ENCODE data around the gene GBP7.

The GBP7 gene

DNA sequence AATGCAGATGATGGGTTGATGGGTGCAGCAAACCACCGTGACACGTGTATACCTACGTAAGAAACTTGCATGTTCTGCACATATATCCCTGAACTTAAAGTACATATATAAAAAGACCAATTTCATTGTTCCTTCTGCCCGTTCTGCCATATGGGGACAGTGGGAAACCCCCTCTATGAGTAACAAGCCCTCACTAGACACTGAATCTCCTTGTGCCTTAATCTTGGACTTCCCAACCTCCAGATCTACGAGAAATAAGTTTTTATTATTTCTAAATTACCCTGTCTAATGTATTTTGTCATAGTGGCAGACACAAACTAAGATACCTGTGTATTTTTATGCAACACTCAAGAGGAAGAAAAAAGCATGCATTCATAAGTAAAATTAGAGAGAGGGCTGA, 10.0 kb downstream of the GBP7 start:
- TF ChIP-seq, protein P1, sequence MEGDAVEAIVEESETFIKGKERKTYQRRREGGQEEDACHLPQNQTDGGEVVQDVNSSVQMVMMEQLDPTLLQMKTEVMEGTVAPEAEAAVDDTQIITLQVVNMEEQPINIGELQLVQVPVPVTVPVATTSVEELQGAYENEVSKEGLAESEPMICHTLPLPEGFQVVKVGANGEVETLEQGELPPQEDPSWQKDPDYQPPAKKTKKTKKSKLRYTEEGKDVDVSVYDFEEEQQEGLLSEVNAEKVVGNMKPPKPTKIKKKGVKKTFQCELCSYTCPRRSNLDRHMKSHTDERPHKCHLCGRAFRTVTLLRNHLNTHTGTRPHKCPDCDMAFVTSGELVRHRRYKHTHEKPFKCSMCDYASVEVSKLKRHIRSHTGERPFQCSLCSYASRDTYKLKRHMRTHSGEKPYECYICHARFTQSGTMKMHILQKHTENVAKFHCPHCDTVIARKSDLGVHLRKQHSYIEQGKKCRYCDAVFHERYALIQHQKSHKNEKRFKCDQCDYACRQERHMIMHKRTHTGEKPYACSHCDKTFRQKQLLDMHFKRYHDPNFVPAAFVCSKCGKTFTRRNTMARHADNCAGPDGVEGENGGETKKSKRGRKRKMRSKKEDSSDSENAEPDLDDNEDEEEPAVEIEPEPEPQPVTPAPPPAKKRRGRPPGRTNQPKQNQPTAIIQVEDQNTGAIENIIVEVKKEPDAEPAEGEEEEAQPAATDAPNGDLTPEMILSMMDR (IDR thresholded peaks at IDR 0.05; ENCODE audit: borderline replicate concordance, control extremely low read depth, extremely low read depth, insufficient read depth, missing control alignments) = no peak
- in situ Hi-C loops (cut with MboI; ENCODE audit: low sequenced_read_pairs, unreplicated experiment) = no loop called here
- DNase-seq (ENCODE audit: low spot score) = no peak

DNA sequence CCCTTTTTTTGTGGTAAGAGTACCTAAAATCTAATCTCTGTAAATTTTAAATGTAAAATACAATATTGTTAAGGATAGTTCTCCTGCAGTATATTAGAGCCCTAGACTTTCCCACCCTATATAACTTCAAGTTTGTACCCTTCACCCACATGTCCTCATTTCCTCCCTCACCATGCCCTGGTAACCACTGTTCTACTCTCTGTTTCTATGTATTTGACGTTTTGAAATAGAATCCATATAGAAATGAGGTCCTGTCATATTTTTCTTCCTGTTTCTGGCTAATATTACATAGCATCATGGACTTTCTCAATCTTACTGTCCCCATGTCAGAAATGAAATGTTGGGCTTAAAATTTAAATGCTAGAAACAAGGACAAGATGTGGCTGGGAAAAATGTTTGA, 24.8 kb downstream of the GBP7 start:
- no peak for DNase-seq (ENCODE audit: low spot score)
- in situ Hi-C loops (cut with MboI; ENCODE audit: low sequenced_read_pairs, unreplicated experiment) = no loop called here
- TF ChIP-seq, protein P1 (IDR thresholded peaks at IDR 0.05; ENCODE audit: borderline replicate concordance, control extremely low read depth, extremely low read depth, insufficient read depth, missing control alignments) = no peak

DNA sequence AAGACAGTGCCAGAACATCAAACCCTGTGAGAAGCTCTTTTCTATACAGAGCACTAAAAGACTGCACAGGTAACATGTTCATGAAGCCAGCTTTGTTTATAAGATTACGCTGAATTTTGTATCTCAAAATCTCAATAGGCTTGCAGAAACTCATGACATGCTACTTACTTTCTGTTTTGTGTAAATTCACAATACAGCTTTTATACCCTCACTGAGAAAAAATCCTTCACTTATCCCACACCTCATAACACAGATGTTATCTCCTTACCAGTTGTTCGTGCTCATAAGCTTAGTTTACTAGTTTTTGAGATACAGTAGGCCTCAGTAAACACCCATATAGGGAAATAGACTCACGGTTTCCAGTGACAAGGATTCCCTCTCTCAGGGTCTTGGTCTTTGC, 25.8 kb downstream of the GBP7 start:
- in situ Hi-C loops (cut with MboI; ENCODE audit: low sequenced_read_pairs, unreplicated experiment) = no loop called here
- TF ChIP-seq, protein P1 (IDR thresholded peaks at IDR 0.05; ENCODE audit: borderline replicate concordance, control extremely low read depth, extremely low read depth, insufficient read depth, missing control alignments) = no peak
- no peak for DNase-seq (ENCODE audit: low spot score)

DNA sequence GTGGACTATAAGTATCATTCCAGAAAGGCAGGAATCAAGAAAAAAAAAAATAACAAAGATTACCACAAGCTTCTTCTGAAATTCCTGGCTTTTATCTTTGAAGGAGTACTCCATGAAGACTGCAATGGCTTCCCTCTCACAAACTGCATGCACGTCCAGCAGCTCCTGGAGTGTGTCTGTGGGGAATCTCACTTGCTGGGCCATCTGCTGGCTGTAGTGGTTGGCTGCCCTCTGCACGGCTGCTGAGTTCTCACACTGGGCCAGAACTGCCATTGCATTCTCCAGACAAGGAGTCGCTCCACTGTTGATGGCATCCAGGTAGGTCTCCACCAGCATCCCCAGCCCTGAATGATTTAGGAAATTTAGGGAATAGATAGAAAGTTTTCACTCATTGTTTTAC, 26.6 kb downstream of the GBP7 start:
- TF ChIP-seq, protein P1 (IDR thresholded peaks at IDR 0.05; ENCODE audit: borderline replicate concordance, control extremely low read depth, extremely low read depth, insufficient read depth, missing control alignments) = no peak
- in situ Hi-C loops (cut with MboI; ENCODE audit: low sequenced_read_pairs, unreplicated experiment) = no loop called here
- no peak for DNase-seq (ENCODE audit: low spot score)

DNA sequence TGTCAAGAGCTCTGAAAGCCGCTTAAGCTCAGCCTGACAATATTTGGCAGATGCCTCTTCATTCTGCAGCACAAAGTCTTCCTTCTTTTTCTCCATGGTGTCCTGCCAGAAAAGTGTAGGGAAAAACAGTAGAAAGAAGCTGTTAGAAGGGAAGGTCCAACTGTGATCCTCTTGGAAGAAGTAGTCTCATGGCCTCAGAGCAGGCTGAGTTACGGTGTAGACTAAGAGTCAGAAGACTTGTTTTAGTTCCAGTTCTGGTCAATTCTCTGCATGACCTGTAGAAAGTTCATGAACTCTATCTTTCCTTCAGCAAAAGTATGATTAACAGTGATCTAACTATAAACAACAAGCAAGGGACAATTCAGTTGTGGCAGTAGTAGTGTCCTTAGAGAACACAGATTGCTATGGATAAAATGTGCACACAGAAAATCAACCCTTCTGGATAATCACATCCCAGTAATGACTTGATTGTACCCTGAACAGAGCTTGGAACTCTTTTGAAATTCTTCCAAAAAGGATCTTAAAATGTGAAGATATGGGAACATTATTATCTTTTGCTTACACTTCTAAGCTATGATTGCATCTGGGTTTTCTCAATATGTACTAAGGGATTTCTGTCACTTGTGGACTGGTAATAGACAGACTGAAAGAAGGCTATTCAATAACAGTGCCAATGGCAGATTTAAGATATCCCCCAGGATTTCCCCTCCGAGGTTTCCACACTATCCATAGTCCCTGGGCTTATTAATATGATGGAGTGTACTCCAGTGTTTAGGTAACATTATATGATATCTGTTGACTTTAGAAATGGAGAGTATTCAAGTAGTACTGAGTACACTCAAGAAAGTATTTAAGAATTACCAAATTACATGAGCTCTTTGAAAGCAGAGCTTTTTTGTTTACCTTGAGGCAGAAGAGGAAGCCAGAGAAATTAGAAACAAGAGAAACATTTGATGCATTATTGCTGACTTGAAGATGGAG, 27.8 kb downstream of the GBP7 start:
- TF ChIP-seq, protein P1 (IDR thresholded peaks at IDR 0.05; ENCODE audit: borderline replicate concordance, control extremely low read depth, extremely low read depth, insufficient read depth, missing control alignments) = no peak
- DNase-seq (ENCODE audit: low spot score) = no peak
- in situ Hi-C loops (cut with MboI; ENCODE audit: low sequenced_read_pairs, unreplicated experiment) = no loop called here

DNA sequence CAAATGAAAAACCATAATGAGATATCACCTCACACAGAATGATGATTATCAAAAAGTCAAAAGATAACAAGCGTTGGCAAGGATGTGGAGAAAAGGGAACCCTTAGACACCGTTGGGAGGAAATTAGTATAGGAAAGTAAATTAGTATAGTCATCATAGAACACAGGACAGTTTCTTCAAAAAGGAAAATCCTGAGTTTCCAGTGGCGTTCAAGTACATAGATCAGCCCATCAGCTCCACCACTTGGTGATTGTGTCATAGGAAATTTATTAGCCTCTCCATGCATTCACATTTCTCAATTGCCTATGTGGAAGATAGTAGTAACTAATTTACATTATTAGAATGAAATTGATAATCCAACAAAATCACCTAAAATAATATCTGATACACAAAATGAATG, 29.1 kb downstream of the GBP7 start:
- TF ChIP-seq, protein P1 (IDR thresholded peaks at IDR 0.05; ENCODE audit: borderline replicate concordance, control extremely low read depth, extremely low read depth, insufficient read depth, missing control alignments) = no peak
- in situ Hi-C loops (cut with MboI; ENCODE audit: low sequenced_read_pairs, unreplicated experiment) = no loop called here
- no peak for DNase-seq (ENCODE audit: low spot score)
